Heart right ventricle (tissue), 16 donors: ENCODE results near the gene ANKRD17. TPM values are rescaled to one million over a fixed set of nuclear protein-coding genes. Genes with fewer than 3 reads are reported as not detected.
"Not testable (repeated sequence)": the region's sequence is repeated elsewhere in the genome, so short reads cannot be mapped to it uniquely, and the experiment has no call there.

Experiments used
- ATAC-seq, 8 donors: fragments of 200-7000 bp; cut with Tn5 transposase; one replicate each; pipeline ENCODE4 v1.9.1; 2020; ENCODE audit warnings: mild to moderate bottlenecking in 8 of 8, moderate library complexity in 8 of 8, moderate number of reproducible peaks in 1 of 8
- DNase-seq, 2 donors: peaks; one replicate each; pipeline ENCODE4 v3.0.0-alpha.2; 2020
- H3K27ac ChIP-seq, 10 donors: fragments of 200-600 bp; sonication (generic) in 2 of 10; one replicate each; pipeline versions ENCODE4 v1.5.0 to v1.8.0; 2020 to 2022; ENCODE audit warnings: mild to moderate bottlenecking in 3 of 10
- H3K27me3 ChIP-seq, 7 donors: fragments of 200-600 bp; one replicate each; pipeline ENCODE4 v1.8.0; 2021 to 2022; ENCODE audit warnings: mild to moderate bottlenecking in 2 of 7
- H3K36me3 ChIP-seq, 9 donors: fragments of 200-600 bp; sonication (generic) in 1 of 9; one replicate each; pipeline versions ENCODE4 v1.5.0 to v1.8.0; 2020 to 2022; ENCODE audit warnings: mild to moderate bottlenecking in 2 of 9
- H3K4me1 ChIP-seq, 9 donors: fragments of 200-600 bp; sonication (generic) in 1 of 9; one replicate each; pipeline versions ENCODE4 v1.5.0 to v1.8.0; 2020 to 2022; ENCODE audit warnings: mild to moderate bottlenecking in 4 of 9
- H3K4me3 ChIP-seq, 10 donors: fragments of 200-600 bp; sonication (generic) in 2 of 10; one replicate each; pipeline versions ENCODE4 v1.5.0 to v1.8.0; 2020 to 2022; ENCODE audit warnings: mild to moderate bottlenecking in 7 of 10, moderate library complexity in 2 of 10
- H3K9me3 ChIP-seq, 11 donors: fragments of 200-600 bp in 10 of 11; sonication (generic) in 2 of 11; one replicate each; pipeline versions ENCODE4 v1.5.0 to v1.8.0; 2013 to 2022; ENCODE audit warnings: mild to moderate bottlenecking in 2 of 11, control low read depth in 1 of 11, moderate library complexity in 1 of 11
- CTCF ChIP-seq, 9 donors: fragments of 200-600 bp; sonication (generic) in 2 of 9; IDR thresholded peaks; one replicate each; pipeline versions ENCODE4 v1.5.0 to v1.8.0; 2021 to 2022; ENCODE audit warnings: antibody characterized with exemption in 9 of 9, mild to moderate bottlenecking in 5 of 9, moderate library complexity in 1 of 9
- WGBS, 2 donors: extraction: QIAGEN DNeasy Blood & Tissue Kit; methylation state at CpG; one replicate each; pipeline ENCODE4 v1.1.7; 2013; ENCODE audit warnings: inconsistent platforms in 1 of 2; 5-methylcytosine and 5-hydroxymethylcytosine counted together
- intact Hi-C, 10 donors: fragments of 100-400 bp; cut with DNase I; formaldehyde crosslinking; loops; one replicate each; pipeline versions ENCODE4 v1.11.1 to v1.14.2; 2022
- long read RNA-seq, 3 donors: library from polyadenylated mRNA; unstranded; transcript quantifications; one replicate each; pipeline ENCODE4 v2.0.0, GENCODE V29; 2020 to 2021
- polyA plus RNA-seq, 2 donors: library from polyadenylated mRNA; stranded (reverse); fragments of 200-250 nt; gene quantifications; one replicate each; pipeline ENCODE4 v1.2.3, GENCODE V29; 2013
- total RNA-seq, 10 donors: library from RNA; stranded (reverse); fragmentation: NEBNext Ultra II Directional in 3 of 10; extraction: Animal tissue kit (Norgen Biotek cat#: 25700) in 3 of 10; gene quantifications; one replicate each; pipeline versions ENCODE4 v1.2.1 to v1.2.4, GENCODE V29; 2021 to 2023
- donor health status: Arrhythmogenic right ventricular cardiomyopathy.
- donor health status: ischemic (EF 13 %, LVEDD 7.1; RV severe dilation, severe dysfunction).
- donor health status: healthy with polysubstance abuse.
- donor health status: DM: no; HTN: yes; CAD: no.
- donor health status: DM: no; HTN: no; CAD: no.
- donor health status: ischemic (EF 25% LVEDD 6.9; RV normal size, moderate dysfunction).
- donor health status: ischemic (EF 25% LVEDD 5.7; RV mildly dilated, moderate dysfunction).
- donor health status: healthy.
- donor health status: DM: yes; HTN: yes; CAD: no.
- donor health status: Ischemic cardiomyopathy.
- donor health status: ischemic (EF 35%, LVEDD 5.7; RV mildly dilated, moderate dysfunction).
- donor health status: nonischemic (EF 11% LVEDD 7.7; RV severe dilation, severe dysfunction).
- donor health status: DM: yes; HTN: yes; CAD: no.
- donor health status: PGD.
- donor health status: ischemic (EF 29% LVEDD 5.4; RV normal size, mild dysfunction).
- donor health status: nonischemic (EF 23%, LVEDD 6.1; RV moderate dilation, normal function).

The ANKRD17 gene
- total RNA-seq (10 to 100 TPM; 47.4 to 71.7 (median 63.7) TPM), polyA plus RNA-seq (10 to 100 TPM; 13.5 to 27.3 TPM)
- long read RNA-seq, donor 1, partial matches to known transcripts, result 50 of 66 reads
- long read RNA-seq, donor 1, other reads (novel, unspliced or antisense), result 16 of 66 reads
- long read RNA-seq, donor 2, partial matches to known transcripts, result 78 of 95 reads
- long read RNA-seq, donor 2, other reads (novel, unspliced or antisense), result 17 of 95 reads
- long read RNA-seq, donor 3, partial matches to known transcripts, result 106 of 124 reads
- long read RNA-seq, donor 3, other reads (novel, unspliced or antisense), result 18 of 124 reads

GRCh38 chr4:73258686-73259570 lies at the start of gene ANKRD17:
TSS of gene ANKRD17 (minus strand) at chr4:73258798. CDS start at chr4:73258668, 130 bp downstream.
- WGBS, 2 donors, result 0% methylated on average over 78 to 79 of the region's 80 CpGs
- Histone ChIP-seq H3K4me3 (peak within 1 kb of the TSS; percentile 68 to 96 (median 82)), H3K4me1 (peaks cover 0 to 65% (median 50%) of the 10 kb centered on the region in 9 donors), H3K36me3 (peaks cover 0 to 10% (median 0%) of the 10 kb centered on the region in 9 donors), H3K9me3 (no peaks in the 10 kb centered on the region), H3K27ac (peak within 1 kb of the TSS; percentile 93 to 100 (median 98)), H3K27me3 (no peaks in the 10 kb centered on the region)
- ATAC-seq (peak; percentile 91 to 96 (median 93)), DNase-seq (peak; percentile 90 to 93)
- intact Hi-C loops, result loop anchor here in 8 of 10 donors (1.0 to 10.0 kb wide), 13 partner anchors 37 to 192 kb away; partner anchors contain the start of gene COX18 (in 6 of the 8)
- peak in 5 of 9 donors; percentile 18 to 30 (median 27) for TF ChIP-seq CTCF (IDR thresholded peaks at IDR 0.05)

DNA sequence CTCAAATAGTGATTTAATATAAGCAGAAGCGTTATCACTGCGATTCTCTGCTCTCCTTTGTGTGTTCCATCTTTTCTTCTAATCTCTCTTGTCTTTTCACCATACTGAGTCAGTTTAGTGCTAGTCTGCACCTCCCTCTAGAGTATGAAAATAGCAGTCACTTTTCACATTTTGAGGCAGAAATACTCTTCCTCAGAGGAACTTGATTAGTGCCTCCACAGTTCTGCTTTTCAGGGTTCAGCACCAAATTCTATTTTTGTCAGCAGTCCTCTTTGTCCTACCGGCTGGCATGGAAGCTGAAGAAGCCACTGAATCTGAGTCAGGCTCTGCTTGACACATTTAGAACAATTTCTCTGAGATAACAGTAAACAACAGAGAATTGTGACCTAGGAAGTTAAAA lies 49.7 kb upstream of the ANKRD17 start:
- Histone ChIP-seq H3K36me3 (no peaks in the 10 kb centered on the region), H3K4me3 (no peak overlapping the region), H3K27ac (no peak overlapping the region), H3K9me3 (peaks cover 0 to 6% (median 0%) of the 10 kb centered on the region in 11 donors), H3K4me1 (peaks cover 0 to 3% (median 0%) of the 10 kb centered on the region in 9 donors), H3K27me3 (no peaks in the 10 kb centered on the region)
- ATAC-seq, result no peak
- TF ChIP-seq CTCF (IDR thresholded peaks at IDR 0.05), result peak in 4 of 9 donors; percentile 12 to 31 (median 22)
- WGBS, 2 donors, result 48 to 61% methylated on average over 3 of the region's 3 CpGs
- DNase-seq, result no peak
- intact Hi-C loops, result no loop called here

GRCh38 chr4:73303711-73304110 lies 45.1 kb upstream of the ANKRD17 start:
- 91 to 94% methylated on average over 4 of the region's 4 CpGs for WGBS, 2 donors
- Histone ChIP-seq H3K4me1 (peaks cover 0 to 3% (median 0%) of the 10 kb centered on the region in 9 donors), H3K36me3 (no peaks in the 10 kb centered on the region), H3K27me3 (no peaks in the 10 kb centered on the region), H3K4me3 (no peak overlapping the region), H3K27ac (no peak overlapping the region), H3K9me3 (peaks cover 0 to 14% (median 0%) of the 10 kb centered on the region in 11 donors)
- TF ChIP-seq CTCF (IDR thresholded peaks at IDR 0.05), result no peak
- intact Hi-C loops, result no loop called here
- no peak for ATAC-seq
- no peak for DNase-seq

GRCh38 chr4:73299548-73300280 lies 41.1 kb upstream of the ANKRD17 start:
- DNase-seq, result no peak
- Histone ChIP-seq H3K36me3 (no peaks in the 10 kb centered on the region), H3K27ac (no peak overlapping the region), H3K4me3 (no peak overlapping the region), H3K27me3 (no peaks in the 10 kb centered on the region), H3K9me3 (peaks cover 0 to 47% (median 4%) of the 10 kb centered on the region in 11 donors), H3K4me1 (no peaks in the 10 kb centered on the region)
- 94% methylated on average over 25 of the region's 25 CpGs for WGBS, 2 donors
- no peak for TF ChIP-seq CTCF (IDR thresholded peaks at IDR 0.05)
- ATAC-seq, result no peak
- intact Hi-C loops, result no loop called here

DNA sequence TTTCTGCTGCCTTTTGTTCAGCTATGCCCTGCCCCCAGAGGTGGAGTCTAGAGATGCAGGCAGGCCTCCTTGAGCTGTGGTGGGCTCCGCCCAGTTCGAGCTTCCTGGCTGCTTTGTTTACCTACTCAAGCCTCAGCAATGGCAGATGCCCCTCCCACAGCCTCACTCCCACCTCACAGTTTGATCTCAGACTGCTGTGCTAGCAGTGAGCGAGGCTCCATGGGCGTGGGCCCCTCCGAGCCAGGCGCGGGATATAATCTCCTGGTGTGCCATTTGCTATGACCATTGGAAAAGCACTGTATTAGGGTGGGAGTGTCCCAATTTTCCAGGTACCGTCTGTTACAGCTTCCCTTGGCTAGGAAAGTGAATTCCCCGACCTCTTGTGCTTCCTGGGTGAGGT lies 34.1 kb upstream of the ANKRD17 start:
- H3K27me3 ChIP-seq, result not testable (repeated sequence)
- peaks cover 0 to 76% (median 9%) of the 10 kb centered on the region in 11 donors for H3K9me3 ChIP-seq

More for the DNA sequence above, 34.1 kb upstream of the ANKRD17 start:
- H3K27ac ChIP-seq, H3K4me1 ChIP-seq, intact Hi-C loops, DNase-seq, H3K36me3 ChIP-seq, ATAC-seq, H3K4me3 ChIP-seq: not testable (repeated sequence)
- WGBS, 2 donors, result 84 to 90% methylated on average over 9 of the region's 9 CpGs
